Psoas muscle (tissue), 8 donors: ENCODE data around the gene TAS1R1. TPM values are rescaled to one million over a fixed set of nuclear protein-coding genes. Genes with fewer than 3 reads are reported as not detected.

ENCODE experiments used
- ATAC-seq, 4 donors: fragments of 200-7000 bp; cut with Tn5 transposase; one replicate each; pipeline ENCODE4 v1.9.1; 2020; ENCODE audit warnings: moderate library complexity in 3 of 4, mild to moderate bottlenecking in 2 of 4
- DNase-seq, 2 donors: peaks; one replicate each; pipeline ENCODE4 v3.0.0-alpha.2; 2020
- H3K27ac ChIP-seq: fragments of 200-600 bp; one replicate; pipeline ENCODE4 v1.8.0; 2022
- H3K27me3 ChIP-seq, 3 donors: fragments of 200-600 bp in 1 of 3; one replicate each; pipeline versions ENCODE4 v1.6.1 to v1.8.0; 2013 to 2022; ENCODE audit warnings: low read length in 2 of 3, mild to moderate bottlenecking in 2 of 3, moderate library complexity in 1 of 3; ENCODE audit not compliant: insufficient read depth in 3 of 3
- H3K36me3 ChIP-seq, 2 donors: fragments of 200-600 bp in 1 of 2; one replicate each; pipeline versions ENCODE4 v1.6.1 to v1.8.0; 2013 to 2022; ENCODE audit warnings: low read depth in 1 of 2, mild to moderate bottlenecking in 1 of 2, moderate library complexity in 1 of 2; ENCODE audit not compliant: insufficient read depth in 1 of 2
- H3K4me1 ChIP-seq: fragments of 200-600 bp; one replicate; pipeline ENCODE4 v1.8.0; 2022
- H3K4me3 ChIP-seq: fragments of 200-600 bp; one replicate; pipeline ENCODE4 v1.8.0; 2022; ENCODE audit warnings: mild to moderate bottlenecking
- H3K9me3 ChIP-seq: fragments of 200-600 bp; one replicate; pipeline ENCODE4 v1.8.0; 2022
- WGBS, 3 donors: extraction: QIAGEN DNeasy Blood & Tissue Kit; methylation state at CpG; one replicate each; pipeline versions ENCODE4 v1.1.6 to v1.1.7; 2013; 5-methylcytosine and 5-hydroxymethylcytosine counted together
- intact Hi-C, 2 donors: fragments of 100-400 bp; cut with DNase I; formaldehyde crosslinking; loops; one replicate each; pipeline versions ENCODE4 v1.11.0 to v1.14.2; 2022
- long read RNA-seq, 2 donors: library from polyadenylated mRNA; unstranded; transcript quantifications; one replicate each; pipeline ENCODE4 v2.0.0, GENCODE V29; 2021
- polyA plus RNA-seq, 3 donors: library from polyadenylated mRNA; stranded (reverse); fragments of 200-250 nt; gene quantifications; one replicate each; pipeline ENCODE4 v1.2.3, GENCODE V29; 2013
- total RNA-seq, 4 donors: library from RNA; stranded (reverse); fragmentation: NEBNext Ultra II Directional in 2 of 4; extraction: Animal tissue kit (Norgen Biotek cat#: 25700) in 2 of 4; gene quantifications; one replicate each; pipeline versions ENCODE4 v1.2.1 to v1.2.4, GENCODE V29; 2021 to 2023
- TF ChIP-seq, protein P1 (sequence below): fragments of 200-600 bp; IDR thresholded peaks from one replicate; pipeline ENCODE4 v1.8.0; 2022; ENCODE audit warnings: antibody characterized with exemption
- donor health status: healthy with polysubstance abuse.
- donor health status: DM: no; HTN: no; CAD: no; lungs with moderate emphysema.
- donor health status: Bipolar disorder and iron deficiency.
- donor health status: healthy.
- donor health status: DM: yes; HTN: yes; CAD: no.
- donor health status: DM: no; HTN: no; CAD: no.
- donor health status: DM: no; HTN: no; CAD: no.
- donor health status: DM: yes; HTN: yes; CAD: no.

The TAS1R1 gene
- total RNA-seq, result not detected
- under 1 TPM in 2 of 3 donors, not detected in 1; 0.04 to 0.16 TPM for polyA plus RNA-seq
- long read RNA-seq, donor 1, result 0 reads
- long read RNA-seq, donor 2, partial matches to known transcripts, result 0 of 1 reads
- long read RNA-seq, donor 2, other reads (novel, unspliced or antisense), result 1 of 1 reads

- DNase-seq, result peak; percentile 39 to 76
- TF ChIP-seq, protein P1, sequence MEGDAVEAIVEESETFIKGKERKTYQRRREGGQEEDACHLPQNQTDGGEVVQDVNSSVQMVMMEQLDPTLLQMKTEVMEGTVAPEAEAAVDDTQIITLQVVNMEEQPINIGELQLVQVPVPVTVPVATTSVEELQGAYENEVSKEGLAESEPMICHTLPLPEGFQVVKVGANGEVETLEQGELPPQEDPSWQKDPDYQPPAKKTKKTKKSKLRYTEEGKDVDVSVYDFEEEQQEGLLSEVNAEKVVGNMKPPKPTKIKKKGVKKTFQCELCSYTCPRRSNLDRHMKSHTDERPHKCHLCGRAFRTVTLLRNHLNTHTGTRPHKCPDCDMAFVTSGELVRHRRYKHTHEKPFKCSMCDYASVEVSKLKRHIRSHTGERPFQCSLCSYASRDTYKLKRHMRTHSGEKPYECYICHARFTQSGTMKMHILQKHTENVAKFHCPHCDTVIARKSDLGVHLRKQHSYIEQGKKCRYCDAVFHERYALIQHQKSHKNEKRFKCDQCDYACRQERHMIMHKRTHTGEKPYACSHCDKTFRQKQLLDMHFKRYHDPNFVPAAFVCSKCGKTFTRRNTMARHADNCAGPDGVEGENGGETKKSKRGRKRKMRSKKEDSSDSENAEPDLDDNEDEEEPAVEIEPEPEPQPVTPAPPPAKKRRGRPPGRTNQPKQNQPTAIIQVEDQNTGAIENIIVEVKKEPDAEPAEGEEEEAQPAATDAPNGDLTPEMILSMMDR, result no peak
- Histone ChIP-seq H3K27me3 (no peaks in the 10 kb centered on the region), H3K4me3 (peak within 1 kb of the TSS; percentile 99), H3K27ac (peak within 1 kb of the TSS; percentile 91), H3K4me1 (peaks cover 20% of the 10 kb centered on the region), H3K36me3 (peaks cover 0 to 14% of the 10 kb centered on the region in 2 donors), H3K9me3 (no peaks in the 10 kb centered on the region)
- WGBS, 3 donors, result 26 to 41% (median 33%) methylated on average over 19 of the region's 19 CpGs
- intact Hi-C loops, result loop anchor here (5.0 kb wide), 2 partner anchors 82 to 92 kb away; no protein-coding TSS in a partner anchor
- ATAC-seq, result peak; percentile 36 to 72 (median 67)
These were observed at the start of gene TAS1R1 for GRCh38 chr1:6554907-6555778. TSS of gene TAS1R1 (plus strand) at chr1:6555307. CDS start at chr1:6555374, 67 bp downstream.

DNA sequence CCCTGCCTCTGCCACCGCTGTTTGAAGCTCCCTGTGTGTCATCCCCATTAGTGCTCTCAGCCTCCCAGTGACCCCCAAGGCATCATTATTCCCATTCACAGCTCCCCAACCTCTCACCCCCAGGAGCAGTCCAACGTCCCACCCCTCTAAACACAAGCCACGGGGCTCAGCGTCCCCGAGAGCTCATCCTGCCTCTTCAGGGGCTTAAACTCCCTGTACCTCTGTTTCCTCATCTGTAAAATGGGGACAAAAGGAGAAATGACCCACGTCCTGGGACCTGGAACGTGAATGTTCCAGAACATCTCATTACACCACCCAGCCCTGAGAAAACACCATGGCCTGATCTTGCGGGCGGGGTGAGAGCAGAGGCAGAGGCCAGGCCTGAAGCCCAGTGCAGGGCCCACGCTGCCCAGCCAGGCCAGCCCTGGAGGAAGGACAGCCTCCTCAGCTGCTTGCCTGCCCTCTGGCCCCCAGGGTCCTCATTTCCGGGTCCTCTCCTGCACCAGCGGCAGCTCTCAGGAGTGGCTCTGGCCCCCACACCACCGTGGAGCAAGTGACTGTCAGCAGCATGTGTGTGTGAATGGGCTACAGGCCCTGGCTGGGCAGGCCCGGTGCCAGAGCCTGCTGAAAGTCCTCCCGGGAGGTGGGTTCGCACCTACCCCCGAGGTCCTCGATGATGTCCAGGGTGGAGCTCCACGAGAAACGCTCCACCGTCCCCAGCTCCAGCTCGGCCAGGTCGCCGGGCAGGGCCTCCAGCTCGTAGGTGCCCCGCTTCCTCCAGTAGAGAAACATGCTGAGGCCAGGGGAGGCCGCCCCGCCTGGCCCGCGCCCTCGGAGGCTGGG lies 49.5 kb upstream of the TAS1R1 start:
- WGBS, 3 donors, result 67 to 75% (median 69%) methylated on average over 30 to 31 of the region's 31 CpGs
- peaks cover 0 to 4% (median 0%) of the 10 kb centered on the region in 3 donors for H3K27me3 ChIP-seq
- TF ChIP-seq, protein P1, result no peak
- H3K36me3 ChIP-seq, result no peaks in the 10 kb centered on the region
- intact Hi-C loops, result no loop called here
- no peak overlapping the region for H3K4me3 ChIP-seq
- H3K4me1 ChIP-seq, result peaks cover 25% of the 10 kb centered on the region
- ATAC-seq (no peak), DNase-seq (no peak)
- H3K27ac ChIP-seq, result no peak overlapping the region
- H3K9me3 ChIP-seq, result no peaks in the 10 kb centered on the region

DNA sequence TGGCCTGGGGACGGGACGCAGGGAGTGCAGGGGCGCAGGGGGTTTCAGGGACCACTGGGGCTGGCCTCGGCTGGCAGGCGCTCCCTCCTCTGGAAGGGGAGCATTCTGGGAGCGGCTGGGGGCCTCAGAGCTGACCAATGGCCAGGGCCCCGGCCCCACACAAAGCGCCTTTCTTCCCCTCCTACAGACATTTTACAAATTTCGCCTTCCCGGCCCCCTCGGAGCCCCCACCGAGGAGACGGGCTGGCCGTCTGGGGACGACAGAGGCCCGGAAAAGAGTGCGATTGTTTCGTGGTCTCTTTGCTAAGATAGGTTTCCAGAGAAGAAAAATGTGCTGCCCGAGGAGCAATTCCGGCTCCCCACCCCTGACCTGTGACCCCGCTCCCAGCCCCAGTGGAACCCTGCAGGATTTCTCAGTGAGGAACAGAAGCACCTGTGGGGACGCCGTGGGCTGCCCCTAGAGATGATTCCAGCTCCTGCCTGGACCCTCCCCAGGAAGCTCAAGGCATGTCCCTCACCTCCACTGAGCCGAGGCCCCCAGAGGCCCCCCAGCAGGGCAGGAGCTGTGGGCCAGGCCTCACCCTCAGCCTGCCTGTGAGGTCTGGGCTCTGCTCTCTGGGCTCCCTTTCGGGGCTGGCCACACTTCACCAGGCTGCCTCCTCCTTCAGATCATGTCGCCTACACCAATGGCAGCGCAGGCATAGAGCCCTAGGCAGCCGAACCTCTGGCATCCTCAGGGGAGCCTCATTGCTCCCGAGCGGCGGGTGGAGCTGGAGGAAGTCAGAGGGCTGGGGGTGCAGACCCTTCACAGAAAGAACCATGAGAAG lies 48.7 kb upstream of the TAS1R1 start:
- WGBS, 3 donors, result 74 to 82% (median 78%) methylated on average over 31 of the region's 31 CpGs
- Histone ChIP-seq H3K36me3 (no peaks in the 10 kb centered on the region), H3K9me3 (no peaks in the 10 kb centered on the region), H3K27me3 (peaks cover 0 to 4% (median 0%) of the 10 kb centered on the region in 3 donors), H3K27ac (no peak overlapping the region), H3K4me3 (no peak overlapping the region), H3K4me1 (peaks cover 24% of the 10 kb centered on the region)
- no peak for ATAC-seq
- intact Hi-C loops, result no loop called here
- peak in 1 of 2 donors; percentile 50 for DNase-seq
- TF ChIP-seq, protein P1, result no peak

DNA sequence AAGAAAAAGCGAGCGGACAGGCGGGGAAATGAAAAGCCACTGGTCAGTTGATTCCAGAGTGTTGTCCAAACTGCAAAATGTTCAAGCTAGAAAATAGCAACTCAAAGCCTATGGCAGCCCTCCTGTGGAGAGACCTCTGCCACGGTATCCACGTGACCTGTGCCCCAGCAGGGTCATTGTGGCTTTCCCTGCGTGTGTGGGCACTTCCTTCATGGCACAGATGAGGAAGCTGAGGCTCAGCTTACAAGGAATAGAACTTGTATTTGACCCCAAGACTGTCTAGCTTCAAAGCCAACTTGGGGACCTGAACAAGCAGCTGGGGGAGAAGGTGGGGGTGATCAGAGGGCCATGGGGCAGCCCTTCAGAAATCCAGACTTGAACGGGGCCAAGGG lies 48.1 kb upstream of the TAS1R1 start:
- 62 to 76% (median 62%) methylated on average over 7 of the region's 7 CpGs for WGBS, 3 donors
- Histone ChIP-seq H3K27ac (no peak overlapping the region), H3K4me3 (no peak overlapping the region), H3K36me3 (no peaks in the 10 kb centered on the region), H3K4me1 (peaks cover 18% of the 10 kb centered on the region), H3K9me3 (no peaks in the 10 kb centered on the region), H3K27me3 (peaks cover 0 to 4% (median 0%) of the 10 kb centered on the region in 3 donors)
- TF ChIP-seq, protein P1, result no peak
- ATAC-seq (no peak), DNase-seq (peak in 1 of 2 donors; percentile 50)
- intact Hi-C loops, result no loop called here
